ENCODE results near the gene NAAA. TPM values are rescaled to one million over a fixed set of nuclear protein-coding genes. Genes with fewer than 3 reads are reported as not detected.
"Not testable (repeated sequence)": the region's sequence is repeated elsewhere in the genome, so short reads cannot be mapped to it uniquely, and the experiment has no call there.

Gene NAAA
- total RNA-seq, 2 donors from 2014 or later = 79.3 to 141 TPM

DNA sequence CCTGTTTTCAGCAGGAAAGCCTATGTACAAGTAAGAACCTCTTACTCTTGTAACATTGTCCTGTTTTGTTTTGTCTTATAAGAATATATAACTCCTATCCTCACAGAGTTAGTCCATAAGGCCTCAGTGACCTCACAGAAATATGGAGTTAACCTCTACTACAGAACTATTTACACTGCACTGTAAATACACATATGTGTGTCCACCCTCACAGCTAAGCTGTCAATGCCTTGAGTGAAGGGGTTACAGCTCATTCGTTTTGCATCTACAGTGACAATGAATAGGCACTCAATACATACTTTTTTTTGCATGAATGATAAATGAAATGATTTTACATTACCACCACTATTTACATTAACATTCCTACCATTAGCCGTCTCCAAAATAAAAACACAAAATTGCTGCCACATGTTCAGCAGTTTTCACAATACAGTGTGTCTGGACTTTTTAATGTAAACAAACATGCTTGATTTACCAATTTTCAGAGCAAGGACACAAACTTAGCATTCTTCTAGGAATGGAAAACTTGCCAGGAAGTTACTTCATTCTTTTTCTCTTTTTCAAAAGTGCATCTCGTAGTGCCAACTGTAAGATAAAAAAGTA, 9.5 kb upstream of the NAAA start:
- TF ChIP-seq, protein P1, sequence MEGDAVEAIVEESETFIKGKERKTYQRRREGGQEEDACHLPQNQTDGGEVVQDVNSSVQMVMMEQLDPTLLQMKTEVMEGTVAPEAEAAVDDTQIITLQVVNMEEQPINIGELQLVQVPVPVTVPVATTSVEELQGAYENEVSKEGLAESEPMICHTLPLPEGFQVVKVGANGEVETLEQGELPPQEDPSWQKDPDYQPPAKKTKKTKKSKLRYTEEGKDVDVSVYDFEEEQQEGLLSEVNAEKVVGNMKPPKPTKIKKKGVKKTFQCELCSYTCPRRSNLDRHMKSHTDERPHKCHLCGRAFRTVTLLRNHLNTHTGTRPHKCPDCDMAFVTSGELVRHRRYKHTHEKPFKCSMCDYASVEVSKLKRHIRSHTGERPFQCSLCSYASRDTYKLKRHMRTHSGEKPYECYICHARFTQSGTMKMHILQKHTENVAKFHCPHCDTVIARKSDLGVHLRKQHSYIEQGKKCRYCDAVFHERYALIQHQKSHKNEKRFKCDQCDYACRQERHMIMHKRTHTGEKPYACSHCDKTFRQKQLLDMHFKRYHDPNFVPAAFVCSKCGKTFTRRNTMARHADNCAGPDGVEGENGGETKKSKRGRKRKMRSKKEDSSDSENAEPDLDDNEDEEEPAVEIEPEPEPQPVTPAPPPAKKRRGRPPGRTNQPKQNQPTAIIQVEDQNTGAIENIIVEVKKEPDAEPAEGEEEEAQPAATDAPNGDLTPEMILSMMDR (IDR thresholded peaks at IDR 0.05) = no peak
- no peak overlapping the region for H3K9ac ChIP-seq (ENCODE audit: low read depth in 2 of 2, low read length in 2 of 2)
- H3K9me3 ChIP-seq = no peaks in the 10 kb centered on the region
- no peak overlapping the region for H3K27ac ChIP-seq
- H3K36me3 ChIP-seq = peaks cover 3% of the 10 kb centered on the region
- intact Hi-C loops (cut with DNase I) = no loop called here
- H3K4me3 ChIP-seq = no peak overlapping the region
- no peaks in the 10 kb centered on the region for H3K4me1 ChIP-seq
- no peaks in the 10 kb centered on the region for H3K27me3 ChIP-seq
- DNase-seq = no peak

DNA sequence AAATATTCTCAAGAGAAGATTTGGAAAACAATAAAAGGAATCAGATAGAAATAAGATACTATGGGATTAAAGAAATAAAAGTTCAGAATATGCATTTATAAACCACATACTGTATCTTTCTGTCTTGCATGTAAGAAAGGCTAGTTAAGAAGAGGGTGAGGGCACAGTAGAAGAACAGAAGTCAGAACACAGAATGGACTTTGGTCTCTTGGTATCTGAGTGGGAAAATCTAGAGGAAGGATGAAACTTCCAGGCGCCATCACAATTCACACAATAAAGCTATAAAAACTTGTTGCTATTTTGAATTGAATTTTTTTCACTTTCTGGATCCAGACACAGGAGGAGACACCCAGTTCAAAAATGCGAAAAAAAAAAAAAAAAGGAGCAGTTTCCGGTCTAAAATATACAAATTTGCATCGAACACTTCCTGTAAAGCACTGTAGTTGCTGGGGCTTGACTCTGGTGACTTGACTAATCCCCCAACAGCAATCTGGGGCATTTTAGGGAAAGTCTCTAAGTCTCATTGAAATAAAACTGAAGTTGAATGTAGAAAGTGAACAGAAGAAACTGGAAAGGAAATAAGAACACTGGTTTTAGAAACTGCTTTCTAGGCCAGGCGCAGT, 8.1 kb upstream of the NAAA start:
- Histone ChIP-seq H3K9me3 (no peaks in the 10 kb centered on the region), H3K9ac (ENCODE audit: low read depth in 2 of 2, low read length in 2 of 2) (no peak overlapping the region), H3K27ac (no peak overlapping the region), H3K4me1 (no peaks in the 10 kb centered on the region), H3K4me3 (no peak overlapping the region), H3K36me3 (peaks cover 3% of the 10 kb centered on the region), H3K27me3 (no peaks in the 10 kb centered on the region)
- TF ChIP-seq, protein P1 (IDR thresholded peaks at IDR 0.05) = no peak
- intact Hi-C loops (cut with DNase I) = no loop called here
- DNase-seq = no peak

DNA sequence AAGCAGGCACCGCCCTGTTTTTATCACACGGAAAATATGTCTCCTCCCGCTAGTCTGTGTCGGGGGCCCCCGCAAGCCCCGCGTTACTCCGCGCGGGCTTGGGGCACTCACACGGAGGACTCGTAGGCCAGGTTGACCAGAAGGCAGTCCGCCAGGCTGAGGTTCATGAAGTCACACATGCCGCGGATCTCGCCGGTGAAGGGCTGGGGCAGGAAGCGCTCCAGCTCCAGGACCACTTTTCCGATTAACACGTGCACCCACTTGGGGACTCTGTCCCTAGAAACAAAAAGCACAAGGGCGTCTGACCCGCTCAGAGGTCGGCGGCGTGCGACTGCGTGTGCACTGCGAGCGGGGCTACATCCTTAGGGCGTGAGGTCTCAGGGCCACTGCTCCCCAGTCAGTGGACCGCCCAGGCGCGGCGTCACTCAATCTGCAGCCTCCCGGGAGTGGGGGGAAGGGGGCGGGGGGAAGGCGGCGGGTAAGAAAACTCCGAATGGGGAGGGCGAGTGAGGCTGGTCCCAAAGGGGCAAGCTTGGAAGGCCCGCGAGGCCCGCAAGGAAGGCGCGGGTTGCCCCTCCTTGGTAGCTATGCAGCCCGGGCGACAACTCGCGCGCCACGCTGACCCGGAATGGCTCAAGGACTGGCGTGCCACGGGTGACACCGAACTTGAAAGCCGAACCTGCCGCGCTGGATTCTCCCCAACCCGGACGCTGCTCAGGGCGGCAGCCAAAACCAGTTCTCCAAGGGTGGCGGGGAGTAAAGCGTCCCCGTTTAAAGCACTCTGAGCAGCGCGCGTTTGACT, 722 bp downstream of the NAAA start:
- TF ChIP-seq, protein P1 (IDR thresholded peaks at IDR 0.05) = no peak
- no peaks in the 10 kb centered on the region for H3K36me3 ChIP-seq
- no peaks in the 10 kb centered on the region for H3K27me3 ChIP-seq
- peaks cover 4% of the 10 kb centered on the region for H3K4me1 ChIP-seq
- peak overlapping the region; percentile 75 for H3K4me3 ChIP-seq
- no peaks in the 10 kb centered on the region for H3K9me3 ChIP-seq
- H3K9ac ChIP-seq (ENCODE audit: low read depth in 2 of 2, low read length in 2 of 2) = peak overlapping the region; percentile 84 to 95
- peak; percentile 86 for DNase-seq
- intact Hi-C loops (cut with DNase I) = loop anchor here (2.0 to 5.0 kb wide), 2 partner anchors 25 to 43 kb away; no protein-coding TSS in a partner anchor
- H3K27ac ChIP-seq = peak overlapping the region; percentile 84

DNA sequence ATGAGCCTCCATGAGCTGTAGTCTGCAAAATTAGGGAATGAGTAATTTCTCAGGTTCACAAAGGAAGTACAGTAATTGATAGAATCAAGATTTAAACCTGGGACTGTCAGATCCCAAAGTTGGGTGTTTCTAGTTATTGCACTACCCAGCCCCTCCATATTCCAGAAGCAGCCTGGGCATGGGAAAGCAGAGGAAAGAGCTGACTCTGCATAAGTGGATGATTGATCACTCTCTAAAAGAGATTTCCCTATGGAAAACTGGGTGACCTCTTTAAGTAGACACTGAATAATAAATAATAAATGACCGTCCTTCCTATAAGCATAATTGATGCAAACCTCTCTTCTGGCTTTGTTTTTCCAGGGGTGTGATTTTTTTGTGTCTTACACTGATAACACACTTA, 5.2 kb downstream of the NAAA start:
- Histone ChIP-seq H3K4me3 (no peak overlapping the region), H3K27me3 (no peaks in the 10 kb centered on the region), H3K9ac (ENCODE audit: low read depth in 2 of 2, low read length in 2 of 2) (no peak overlapping the region), H3K9me3 (no peaks in the 10 kb centered on the region), H3K36me3 (no peaks in the 10 kb centered on the region), H3K4me1 (no peaks in the 10 kb centered on the region), H3K27ac (no peak overlapping the region)
- intact Hi-C loops (cut with DNase I) = no loop called here
- DNase-seq = no peak
- TF ChIP-seq, protein P1 (IDR thresholded peaks at IDR 0.05) = no peak

DNA sequence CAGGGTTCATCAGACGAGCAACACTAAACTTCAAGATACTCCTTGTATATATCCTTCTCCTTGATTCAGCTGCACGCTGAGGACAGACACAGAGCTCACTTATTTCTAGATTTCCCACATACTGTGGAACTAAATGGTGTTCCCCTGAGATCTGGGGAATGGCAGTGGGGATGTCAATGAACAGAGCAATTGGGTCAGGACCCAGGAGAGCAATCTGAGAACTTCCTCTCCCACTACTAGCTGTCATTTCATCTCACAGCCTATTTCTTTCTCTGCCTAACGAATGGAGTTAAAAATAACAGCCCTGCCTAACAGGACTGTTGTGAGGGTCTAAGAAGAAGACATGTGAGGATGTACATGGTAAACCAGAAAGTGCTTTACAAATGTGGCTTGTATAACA, 10.7 kb downstream of the NAAA start:
- H3K4me3 ChIP-seq = no peak overlapping the region
- no peak for DNase-seq
- no peak overlapping the region for H3K27ac ChIP-seq
- H3K9me3 ChIP-seq = no peaks in the 10 kb centered on the region
- H3K9ac ChIP-seq (ENCODE audit: low read depth in 2 of 2, low read length in 2 of 2) = no peak overlapping the region
- intact Hi-C loops (cut with DNase I) = no loop called here
- H3K4me1 ChIP-seq = no peaks in the 10 kb centered on the region
- no peaks in the 10 kb centered on the region for H3K27me3 ChIP-seq
- H3K36me3 ChIP-seq = no peaks in the 10 kb centered on the region
- TF ChIP-seq, protein P1 (IDR thresholded peaks at IDR 0.05) = no peak

DNA sequence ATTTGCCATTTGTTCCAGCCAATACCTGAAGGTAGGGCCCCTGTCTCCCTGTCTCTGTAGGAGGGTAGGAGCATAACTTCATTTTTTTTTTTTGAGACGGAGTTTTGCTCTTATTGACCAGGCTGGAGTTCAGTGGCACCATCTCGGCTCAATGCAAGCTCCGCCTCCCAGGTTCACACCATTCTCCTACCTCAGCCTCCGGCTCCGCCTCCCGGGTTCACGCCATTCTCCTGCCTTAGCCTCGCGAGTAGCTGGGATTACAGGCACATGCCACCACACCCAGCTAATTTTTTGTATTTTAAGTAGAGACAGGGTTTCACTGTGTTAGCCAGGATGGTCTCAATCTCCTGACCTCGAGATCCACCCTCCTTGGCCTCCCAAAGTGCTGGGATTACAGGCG, 15.9 kb downstream of the NAAA start:
- H3K4me3 ChIP-seq; H3K9ac ChIP-seq (ENCODE audit: low read depth in 2 of 2, low read length in 2 of 2); DNase-seq; H3K9me3 ChIP-seq; H3K4me1 ChIP-seq; H3K36me3 ChIP-seq; H3K27me3 ChIP-seq; intact Hi-C loops (cut with DNase I); H3K27ac ChIP-seq: not testable (repeated sequence)

Data from colonic mucosa (tissue), 4 donors.